Measurements from ENCODE around the gene XRCC3.
A peak's percentile ranks its signal among the peaks of the same experiment; 100 is the strongest.

Gene XRCC3

GRCh38 chr14:103710771-103711377 lies 4.4 kb downstream of the XRCC3 start:
- Histone ChIP-seq H2AFZ (ENCODE audit: low read length) (no peak overlapping the region), H4K20me1 (ENCODE audit: insufficient read depth, low read length) (no peaks in the 10 kb centered on the region), H3K9ac (ENCODE audit: low read length) (no peak overlapping the region; the same call in 1 of the 2 replicates), H3K36me3 (ENCODE audit: insufficient read depth, low read length) (peaks cover 76% of the 10 kb centered on the region), H3K79me2 (ENCODE audit: insufficient read depth, low read length) (peaks cover 16% of the 10 kb centered on the region), H3K9me2 (ENCODE audit: low read depth, low read length) (no peaks in the 10 kb centered on the region), H3K27me3 (ENCODE audit: insufficient read depth, low read length) (no peaks in the 10 kb centered on the region), H3K4me1 (ENCODE audit: insufficient read depth, low read length, severe bottlenecking) (peaks cover 40% of the 10 kb centered on the region), H3F3A (ENCODE audit: insufficient read depth, low read length) (no peaks in the 10 kb centered on the region), H3K27ac (ENCODE audit: low read depth, low read length, poor library complexity, severe bottlenecking) (peak overlapping the region; percentile 37), H3K9me3 (ENCODE audit: low read length) (no peaks in the 10 kb centered on the region), H3K4me2 (ENCODE audit: low read length) (peak overlapping the region; percentile 76), H3K4me3 (ENCODE audit: low read depth, low read length, poor library complexity, severe bottlenecking) (peak overlapping the region; percentile 26)
- TF ChIP-seq CTCF (IDR thresholded peaks at IDR 0.05; ENCODE audit: low read length): no peak
- no peak for TF ChIP-seq EZH2 (IDR thresholded peaks at IDR 0.05; ENCODE audit: borderline replicate concordance, low read length)

GRCh38 chr14:103709814-103710213 lies 5.4 kb downstream of the XRCC3 start:
- Histone ChIP-seq H3K27me3 (ENCODE audit: insufficient read depth, low read length) (no peaks in the 10 kb centered on the region), H3K4me2 (ENCODE audit: low read length) (no peak overlapping the region), H3K36me3 (ENCODE audit: insufficient read depth, low read length) (peaks cover 86% of the 10 kb centered on the region), H4K20me1 (ENCODE audit: insufficient read depth, low read length) (no peaks in the 10 kb centered on the region), H3K4me3 (ENCODE audit: low read depth, low read length, poor library complexity, severe bottlenecking) (no peak overlapping the region), H3K4me1 (ENCODE audit: insufficient read depth, low read length, severe bottlenecking) (peaks cover 42% of the 10 kb centered on the region), H3K9ac (ENCODE audit: low read length) (no peak overlapping the region), H3K27ac (ENCODE audit: low read depth, low read length, poor library complexity, severe bottlenecking) (no peak overlapping the region), H3F3A (ENCODE audit: insufficient read depth, low read length) (no peaks in the 10 kb centered on the region), H2AFZ (ENCODE audit: low read length) (no peak overlapping the region), H3K79me2 (ENCODE audit: insufficient read depth, low read length) (peaks cover 14% of the 10 kb centered on the region), H3K9me2 (ENCODE audit: low read depth, low read length) (no peaks in the 10 kb centered on the region), H3K9me3 (ENCODE audit: low read length) (no peaks in the 10 kb centered on the region)
- TF ChIP-seq CTCF (IDR thresholded peaks at IDR 0.05; ENCODE audit: low read length) (no peak), EZH2 (IDR thresholded peaks at IDR 0.05; ENCODE audit: borderline replicate concordance, low read length) (no peak)

GRCh38 chr14:103708750-103709187 lies 6.5 kb downstream of the XRCC3 start:
- no peaks in the 10 kb centered on the region for H4K20me1 ChIP-seq (ENCODE audit: insufficient read depth, low read length)
- H3K9me2 ChIP-seq (ENCODE audit: low read depth, low read length): no peaks in the 10 kb centered on the region
- no peak overlapping the region for H3K4me2 ChIP-seq (ENCODE audit: low read length)
- H3K9ac ChIP-seq (ENCODE audit: low read length): no peak overlapping the region
- no peaks in the 10 kb centered on the region for H3K27me3 ChIP-seq (ENCODE audit: insufficient read depth, low read length)
- 0 out of 2 replicates have a peak, but pooled peaks cover 4% of the 10 kb centered on the region for H3K79me2 ChIP-seq (ENCODE audit: insufficient read depth, low read length)
- H3K36me3 ChIP-seq (ENCODE audit: insufficient read depth, low read length): peaks cover 95% of the 10 kb centered on the region
- no peak overlapping the region for H3K27ac ChIP-seq (ENCODE audit: low read depth, low read length, poor library complexity, severe bottlenecking)
- no peak overlapping the region for H2AFZ ChIP-seq (ENCODE audit: low read length)
- no peaks in the 10 kb centered on the region for H3F3A ChIP-seq (ENCODE audit: insufficient read depth, low read length)
- no peaks in the 10 kb centered on the region for H3K9me3 ChIP-seq (ENCODE audit: low read length)
- H3K4me1 ChIP-seq (ENCODE audit: insufficient read depth, low read length, severe bottlenecking): peaks cover 43% of the 10 kb centered on the region
- no peak for TF ChIP-seq CTCF (IDR thresholded peaks at IDR 0.05; ENCODE audit: low read length)
- no peak overlapping the region for H3K4me3 ChIP-seq (ENCODE audit: low read depth, low read length, poor library complexity, severe bottlenecking)
